Measurements from ENCODE around the gene OTOG. TPM values are rescaled to one million over a fixed set of nuclear protein-coding genes. Genes with fewer than 3 reads are reported as not detected.
"Not testable (repeated sequence)": the region's sequence is repeated elsewhere in the genome, so short reads cannot be mapped to it uniquely, and the experiment has no call there.

Gene OTOG
- total RNA-seq, 1 experiment from 2014 or later: not detected

DNA sequence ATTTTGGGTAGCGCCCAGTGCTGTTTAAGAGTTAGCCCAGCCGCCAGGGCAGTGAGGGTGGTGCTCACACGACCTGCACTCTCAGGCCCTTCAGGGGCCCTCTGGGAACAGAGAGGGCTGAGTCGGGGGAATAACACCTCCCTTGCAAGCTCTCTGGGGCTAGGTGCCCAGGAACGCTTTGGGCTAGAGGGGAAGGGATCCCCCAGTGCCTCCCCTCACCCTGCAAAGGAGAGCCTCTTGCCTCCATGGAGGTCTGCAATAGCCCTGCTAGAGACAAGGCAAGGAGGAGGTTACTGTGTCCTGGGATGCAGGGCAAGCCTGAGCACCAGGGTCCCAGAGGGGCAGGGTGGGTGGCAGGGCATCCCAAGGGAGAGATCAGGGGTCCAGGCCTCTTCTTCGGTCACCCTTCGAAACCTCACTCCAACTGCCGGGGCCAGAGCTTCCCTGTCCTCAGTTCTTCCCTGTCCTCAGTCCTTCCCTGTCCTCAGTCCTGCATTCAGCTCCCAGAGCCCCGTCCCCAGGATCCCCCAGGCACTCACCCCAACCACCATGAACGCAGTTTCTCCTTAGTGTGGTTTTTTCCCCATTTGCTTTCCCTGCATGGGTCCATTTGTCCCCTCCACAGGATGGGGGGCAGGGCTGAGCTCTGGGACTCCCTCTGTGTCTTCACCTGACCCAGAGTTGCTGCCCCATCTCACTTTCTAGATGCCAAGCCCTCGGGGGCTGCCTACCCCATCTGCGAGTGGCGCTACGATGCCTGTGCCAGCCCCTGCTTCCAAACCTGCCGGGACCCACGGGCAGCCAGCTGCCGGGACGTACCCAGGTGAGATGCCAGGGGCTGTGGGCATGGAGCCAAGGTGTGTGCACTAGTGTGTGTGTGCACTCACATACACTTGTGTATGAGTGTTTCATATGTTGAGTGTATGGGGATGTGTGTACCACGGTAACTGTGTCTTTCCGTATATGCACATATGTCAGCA lies 60.8 kb downstream of the OTOG start:
- Histone ChIP-seq H3K36me3 (no peaks in the 10 kb centered on the region), H3K4me1 (replicated peaks) (no peaks in the 10 kb centered on the region), H3K27me3 (replicated peaks) (peaks cover 25% of the 10 kb centered on the region), H3K9me3 (replicated peaks) (no peaks in the 10 kb centered on the region), H3K4me3 (no peak overlapping the region), H3K27ac (no peak overlapping the region)
- DNase-seq (ENCODE audit: low read depth in 1 of 2, low spot score in 2 of 2): peak in 1 of 2 experiments; percentile 47

DNA sequence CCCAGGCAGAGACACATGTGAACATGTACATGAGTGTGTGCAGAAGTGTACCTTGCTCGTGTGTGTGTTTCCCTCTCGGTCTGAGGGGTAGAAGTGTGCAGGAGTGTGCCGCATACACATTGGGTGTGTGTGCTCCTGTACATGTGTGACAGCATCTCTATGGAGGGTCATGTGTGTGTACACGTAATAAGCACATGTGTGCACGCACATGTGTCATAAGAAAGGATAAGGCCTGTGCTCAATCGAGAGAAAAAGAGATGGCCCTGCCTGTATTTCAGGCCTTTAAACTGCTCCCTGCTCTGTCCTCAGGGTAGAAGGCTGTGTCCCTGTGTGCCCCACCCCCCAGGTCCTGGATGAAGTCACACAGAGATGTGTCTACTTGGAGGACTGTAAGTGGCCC lies 61.8 kb downstream of the OTOG start:
- no peaks in the 10 kb centered on the region for H3K36me3 ChIP-seq
- H3K27me3 ChIP-seq (replicated peaks): peaks cover 24% of the 10 kb centered on the region
- no peak for DNase-seq (ENCODE audit: low read depth in 1 of 2, low spot score in 2 of 2)
- no peaks in the 10 kb centered on the region for H3K4me1 ChIP-seq (replicated peaks)
- no peak overlapping the region for H3K4me3 ChIP-seq
- no peak overlapping the region for H3K27ac ChIP-seq
- H3K9me3 ChIP-seq (replicated peaks): no peaks in the 10 kb centered on the region

DNA sequence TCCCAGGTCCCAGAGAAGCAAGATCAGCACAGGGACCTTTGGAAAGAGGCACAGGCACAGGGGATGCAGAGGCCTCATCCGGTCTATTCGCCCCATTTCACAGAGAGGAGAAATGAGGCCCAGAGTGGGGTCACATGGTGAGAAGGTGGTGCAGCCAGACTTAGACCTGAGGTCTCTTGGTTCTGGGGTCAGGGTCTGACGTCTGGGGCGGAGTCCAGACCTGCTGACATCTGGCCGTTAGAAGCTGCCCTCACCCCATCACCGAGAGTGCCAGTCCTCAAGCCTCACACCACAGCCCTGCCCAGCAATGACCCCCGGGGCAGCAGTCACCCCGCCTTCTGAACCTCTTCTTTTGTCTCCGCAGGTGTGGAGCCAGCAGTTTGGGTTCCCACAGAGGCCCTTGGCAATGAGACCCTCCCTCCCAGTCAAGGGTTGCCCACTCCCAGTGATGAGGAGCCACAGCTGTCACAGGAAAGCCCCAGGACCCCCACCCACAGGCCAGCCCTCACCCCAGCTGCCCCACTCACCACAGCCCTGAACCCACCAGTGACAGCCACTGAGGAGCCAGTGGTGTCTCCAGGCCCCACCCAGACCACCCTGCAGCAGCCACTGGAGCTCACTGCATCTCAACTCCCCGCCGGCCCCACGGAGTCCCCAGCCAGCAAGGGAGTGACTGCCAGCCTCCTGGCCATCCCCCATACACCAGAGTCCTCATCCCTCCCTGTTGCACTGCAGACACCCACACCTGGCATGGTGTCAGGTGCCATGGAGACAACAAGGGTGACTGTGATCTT lies 62.4 kb downstream of the OTOG start:
- Histone ChIP-seq H3K27ac (no peak overlapping the region), H3K36me3 (no peaks in the 10 kb centered on the region), H3K9me3 (replicated peaks) (no peaks in the 10 kb centered on the region), H3K4me1 (replicated peaks) (no peaks in the 10 kb centered on the region), H3K27me3 (replicated peaks) (peaks cover 23% of the 10 kb centered on the region), H3K4me3 (no peak overlapping the region)
- no peak for DNase-seq (ENCODE audit: low read depth in 1 of 2, low spot score in 2 of 2)

DNA sequence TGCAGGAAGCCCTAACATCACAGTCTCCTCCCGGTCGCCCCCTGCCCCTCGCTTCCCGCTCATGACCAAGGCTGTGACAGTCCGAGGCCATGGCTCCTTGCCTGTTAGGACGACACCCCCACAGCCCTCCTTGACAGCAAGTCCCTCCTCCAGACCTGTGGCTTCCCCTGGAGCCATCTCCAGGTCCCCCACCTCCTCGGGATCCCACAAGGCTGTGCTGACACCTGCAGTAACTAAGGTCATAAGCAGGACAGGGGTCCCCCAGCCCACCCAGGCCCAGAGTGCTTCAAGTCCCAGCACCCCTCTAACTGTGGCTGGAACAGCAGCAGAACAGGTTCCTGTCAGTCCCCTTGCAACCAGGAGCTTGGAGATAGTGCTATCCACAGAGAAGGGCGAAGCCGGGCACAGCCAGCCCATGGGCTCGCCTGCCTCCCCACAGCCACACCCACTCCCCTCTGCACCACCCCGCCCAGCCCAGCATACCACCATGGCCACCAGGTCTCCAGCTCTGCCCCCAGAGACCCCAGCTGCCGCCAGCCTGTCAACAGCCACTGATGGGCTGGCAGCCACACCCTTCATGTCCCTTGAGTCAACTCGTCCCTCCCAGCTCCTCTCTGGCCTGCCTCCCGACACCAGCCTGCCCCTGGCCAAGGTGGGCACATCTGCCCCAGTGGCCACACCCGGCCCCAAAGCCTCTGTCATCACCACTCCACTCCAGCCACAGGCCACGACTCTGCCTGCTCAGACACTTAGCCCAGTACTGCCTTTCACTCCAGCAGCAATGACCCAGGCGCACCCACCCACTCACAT lies 63.2 kb downstream of the OTOG start:
- DNase-seq (ENCODE audit: low read depth in 1 of 2, low spot score in 2 of 2): no peak
- Histone ChIP-seq H3K9me3 (replicated peaks) (no peaks in the 10 kb centered on the region), H3K27ac (no peak overlapping the region), H3K4me1 (replicated peaks) (no peaks in the 10 kb centered on the region), H3K36me3 (no peaks in the 10 kb centered on the region), H3K4me3 (no peak overlapping the region), H3K27me3 (replicated peaks) (peaks cover 31% of the 10 kb centered on the region)

DNA sequence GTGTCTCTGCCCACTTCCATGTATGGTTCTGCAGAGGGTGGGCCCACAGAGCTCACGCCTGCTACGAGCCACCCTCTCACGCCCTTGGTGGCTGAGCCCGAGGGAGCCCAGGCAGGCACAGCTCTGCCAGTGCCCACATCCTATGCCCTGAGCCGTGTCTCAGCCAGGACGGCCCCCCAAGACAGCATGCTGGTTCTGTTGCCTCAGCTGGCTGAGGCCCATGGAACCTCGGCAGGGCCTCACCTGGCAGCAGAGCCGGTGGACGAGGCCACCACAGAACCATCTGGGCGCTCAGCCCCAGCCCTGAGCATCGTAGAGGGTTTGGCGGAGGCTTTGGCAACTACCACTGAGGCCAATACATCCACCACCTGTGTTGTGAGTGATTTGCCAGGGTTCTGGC lies 64.0 kb downstream of the OTOG start:
- no peaks in the 10 kb centered on the region for H3K4me1 ChIP-seq (replicated peaks)
- H3K27me3 ChIP-seq (replicated peaks): peaks cover 32% of the 10 kb centered on the region
- no peak overlapping the region for H3K27ac ChIP-seq
- DNase-seq (ENCODE audit: low read depth in 1 of 2, low spot score in 2 of 2): no peak
- H3K36me3 ChIP-seq: no peaks in the 10 kb centered on the region
- no peaks in the 10 kb centered on the region for H3K9me3 ChIP-seq (replicated peaks)
- H3K4me3 ChIP-seq: no peak overlapping the region

DNA sequence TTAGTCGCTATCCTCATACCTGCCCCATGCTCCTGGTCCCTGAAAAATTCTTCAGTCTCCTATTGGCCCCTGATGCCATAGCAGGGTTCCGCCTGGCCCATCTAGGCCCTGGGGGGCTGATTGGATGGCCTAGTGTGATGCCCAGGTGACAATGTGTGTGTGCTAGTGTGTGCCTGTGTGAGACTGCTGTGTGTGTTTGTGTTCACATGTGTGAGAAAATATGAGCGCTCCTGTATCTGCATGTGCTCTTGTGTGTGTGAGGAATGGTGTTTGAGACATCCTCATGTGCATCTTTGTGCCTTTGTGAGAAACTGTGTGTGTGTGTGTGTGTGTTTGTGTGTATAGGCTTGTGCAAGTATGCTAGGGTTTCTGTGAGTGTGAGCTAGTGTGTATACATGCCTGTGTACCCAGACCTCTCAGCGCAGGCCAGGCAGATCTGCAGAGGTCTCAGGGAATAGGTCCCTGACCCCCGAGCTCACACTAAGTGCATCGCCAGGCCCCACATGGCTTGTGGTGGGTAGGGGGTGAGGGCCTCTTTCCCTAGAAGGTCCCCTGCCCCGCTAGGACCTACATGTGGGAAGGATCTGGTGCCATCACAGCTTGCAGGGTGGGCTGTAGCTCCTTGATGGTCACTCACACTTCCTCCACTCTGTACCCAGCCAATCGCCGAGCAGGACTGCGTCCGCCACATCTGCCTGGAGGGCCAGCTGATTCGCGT lies 64.6 kb downstream of the OTOG start:
- no peaks in the 10 kb centered on the region for H3K36me3 ChIP-seq
- H3K4me3 ChIP-seq: no peak overlapping the region
- H3K27me3 ChIP-seq (replicated peaks): peaks cover 30% of the 10 kb centered on the region
- no peaks in the 10 kb centered on the region for H3K9me3 ChIP-seq (replicated peaks)
- no peak for DNase-seq (ENCODE audit: low read depth in 1 of 2, low spot score in 2 of 2)
- H3K27ac ChIP-seq: no peak overlapping the region
- no peaks in the 10 kb centered on the region for H3K4me1 ChIP-seq (replicated peaks)

DNA sequence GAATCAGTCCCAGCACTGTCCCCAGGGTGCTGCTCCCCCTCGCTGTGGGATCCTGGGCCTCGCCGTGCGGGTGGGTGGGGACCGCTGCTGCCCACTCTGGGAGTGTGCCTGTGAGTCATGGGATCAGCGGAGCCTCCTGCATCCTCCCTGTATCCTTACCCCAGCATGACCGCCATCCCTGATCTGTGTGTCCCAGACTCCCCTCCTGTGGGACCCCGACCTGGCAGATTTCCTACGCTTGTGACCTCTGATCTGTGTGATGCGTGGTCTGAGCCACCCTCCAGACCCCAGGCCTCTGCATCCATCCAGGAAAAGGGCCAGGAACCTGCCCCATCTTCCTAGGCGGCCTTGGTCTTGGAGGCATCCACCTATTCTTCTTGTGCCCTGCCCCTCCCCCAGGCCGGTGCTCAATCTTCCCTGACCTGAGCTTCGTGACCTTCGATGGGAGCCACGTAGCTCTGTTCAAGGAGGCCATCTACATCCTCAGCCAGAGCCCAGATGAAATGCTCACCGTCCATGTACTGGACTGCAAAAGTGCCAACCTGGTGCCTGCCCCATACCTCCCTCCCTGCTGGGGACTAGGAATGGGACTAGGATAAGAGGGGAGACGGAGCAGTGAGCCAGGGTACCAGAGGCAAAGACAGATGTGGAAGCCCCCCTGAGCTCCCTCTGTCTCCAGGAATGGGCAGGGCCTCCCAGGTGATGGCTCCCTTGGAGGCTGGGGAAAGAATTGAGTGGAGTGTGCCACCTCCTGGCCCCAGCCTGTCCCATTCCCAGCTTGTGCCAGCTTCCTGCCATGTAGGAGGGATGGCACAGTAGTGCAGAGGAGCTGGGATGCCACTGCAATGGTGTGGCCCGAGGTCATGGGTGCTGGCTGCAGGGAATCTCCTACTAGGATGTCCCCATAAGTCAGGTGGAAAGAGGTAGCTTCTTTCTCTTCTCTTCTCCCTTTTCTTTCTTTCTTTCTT lies 65.4 kb downstream of the OTOG start:
- H3K9me3 ChIP-seq (replicated peaks): no peaks in the 10 kb centered on the region
- H3K27me3 ChIP-seq (replicated peaks): peaks cover 23% of the 10 kb centered on the region
- no peaks in the 10 kb centered on the region for H3K36me3 ChIP-seq
- no peak for DNase-seq (ENCODE audit: low read depth in 1 of 2, low spot score in 2 of 2)
- no peak overlapping the region for H3K27ac ChIP-seq
- H3K4me1 ChIP-seq (replicated peaks): no peaks in the 10 kb centered on the region
- no peak overlapping the region for H3K4me3 ChIP-seq

DNA sequence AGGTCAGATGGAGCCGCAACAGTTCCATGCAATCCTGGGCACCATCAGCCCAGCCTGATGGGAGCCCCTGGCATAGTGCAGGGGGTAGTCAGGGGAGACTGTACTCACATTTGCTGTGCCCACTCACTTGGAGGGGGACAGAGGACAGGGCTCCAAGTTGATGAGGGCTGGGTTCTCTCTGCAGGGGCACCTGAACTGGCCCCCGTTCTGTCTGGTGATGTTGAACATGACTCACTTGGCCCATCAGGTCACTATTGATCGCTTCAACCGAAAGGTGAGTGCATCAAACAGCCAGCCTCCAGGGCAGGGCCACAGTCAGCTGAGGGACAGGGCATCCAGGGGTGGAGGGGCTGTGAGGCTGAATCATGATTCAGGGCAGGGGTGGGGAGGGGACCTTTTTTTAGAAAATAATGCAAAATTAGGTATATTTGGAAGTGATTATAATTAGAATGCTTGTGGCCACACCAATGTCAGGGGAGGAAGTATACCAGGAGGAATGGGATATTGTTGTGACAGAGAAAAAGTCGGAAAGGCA lies 66.4 kb downstream of the OTOG start:
- Histone ChIP-seq H3K4me1 (replicated peaks) (no peaks in the 10 kb centered on the region), H3K9me3 (replicated peaks) (no peaks in the 10 kb centered on the region), H3K27ac (no peak overlapping the region), H3K4me3 (no peak overlapping the region), H3K36me3 (no peaks in the 10 kb centered on the region), H3K27me3 (replicated peaks) (peaks cover 23% of the 10 kb centered on the region)
- DNase-seq (ENCODE audit: low read depth in 1 of 2, low spot score in 2 of 2): no peak

DNA sequence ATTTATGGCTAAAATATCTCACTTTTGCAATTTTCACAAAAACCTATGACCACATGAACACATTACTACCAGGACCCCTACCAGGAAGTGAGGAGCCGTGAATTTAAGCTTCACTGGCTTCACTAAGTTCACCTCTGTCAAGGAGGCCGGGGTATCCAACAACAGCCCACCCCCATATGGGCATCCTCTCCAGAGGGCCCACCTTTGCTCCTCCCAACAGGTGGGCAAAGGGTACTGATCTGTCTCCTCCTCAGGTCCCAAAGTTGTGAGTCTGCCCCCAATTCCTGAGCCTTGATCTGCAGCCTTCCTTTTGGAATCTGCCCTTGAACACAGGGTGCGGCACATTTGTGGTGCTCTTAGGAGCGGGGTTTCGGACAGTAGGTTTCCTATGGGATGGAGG lies 66.9 kb downstream of the OTOG start:
- Histone ChIP-seq H3K4me1 (replicated peaks) (no peaks in the 10 kb centered on the region), H3K27ac (no peak overlapping the region), H3K9me3 (replicated peaks) (no peaks in the 10 kb centered on the region), H3K27me3 (replicated peaks) (peaks cover 23% of the 10 kb centered on the region), H3K36me3 (no peaks in the 10 kb centered on the region), H3K4me3 (no peak overlapping the region)
- DNase-seq (ENCODE audit: low read depth in 1 of 2, low spot score in 2 of 2): no peak

DNA sequence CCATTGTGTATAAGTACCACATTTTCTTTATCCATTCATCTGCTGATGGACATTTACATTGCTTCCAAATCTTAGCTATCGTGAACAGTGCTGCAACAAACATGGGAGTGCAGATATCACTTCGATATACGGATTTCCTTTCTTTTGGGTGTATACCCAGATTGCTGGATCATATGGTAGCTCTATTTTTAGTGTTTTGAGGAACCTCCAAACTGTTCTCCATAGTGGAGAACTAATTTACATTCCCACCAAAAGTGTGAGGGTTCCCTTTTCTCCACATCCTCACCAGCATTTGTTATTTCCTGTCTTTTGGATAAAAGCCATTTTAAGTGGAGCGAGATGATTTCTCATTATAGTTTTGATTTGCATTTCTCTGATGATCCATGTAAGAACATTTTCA lies 75.7 kb downstream of the OTOG start:
- not testable (repeated sequence) for DNase-seq (ENCODE audit: low read depth in 1 of 2, low spot score in 2 of 2); H3K4me3 ChIP-seq; H3K27ac ChIP-seq; H3K4me1 ChIP-seq (replicated peaks); H3K9me3 ChIP-seq (replicated peaks); H3K36me3 ChIP-seq
- peaks cover 11% of the 10 kb centered on the region for H3K27me3 ChIP-seq (replicated peaks)

DNA sequence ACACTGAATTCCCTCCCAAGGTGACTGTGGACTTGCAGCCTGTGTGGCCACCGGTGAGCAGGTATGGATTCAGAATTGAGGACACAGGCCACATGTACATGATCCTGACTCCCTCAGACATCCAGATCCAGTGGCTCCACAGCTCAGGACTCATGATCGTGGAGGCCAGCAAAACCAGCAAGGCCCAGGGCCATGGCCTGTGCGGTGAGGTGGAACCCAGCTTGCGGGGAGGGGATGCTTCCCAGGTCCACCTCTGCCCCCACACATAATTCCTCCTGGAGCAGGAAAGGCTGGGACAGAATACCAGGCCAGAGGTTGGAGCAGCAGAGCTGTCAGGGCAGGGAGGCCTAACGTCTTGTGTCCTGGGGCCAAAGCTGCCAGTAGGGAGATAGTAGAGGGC lies 82.1 kb downstream of the OTOG start:
- H3K4me1 ChIP-seq (replicated peaks): no peaks in the 10 kb centered on the region
- H3K9me3 ChIP-seq (replicated peaks): no peaks in the 10 kb centered on the region
- DNase-seq (ENCODE audit: low read depth in 1 of 2, low spot score in 2 of 2): no peak
- no peaks in the 10 kb centered on the region for H3K36me3 ChIP-seq
- no peak overlapping the region for H3K4me3 ChIP-seq
- no peak overlapping the region for H3K27ac ChIP-seq
- peaks cover 38% of the 10 kb centered on the region for H3K27me3 ChIP-seq (replicated peaks)

DNA sequence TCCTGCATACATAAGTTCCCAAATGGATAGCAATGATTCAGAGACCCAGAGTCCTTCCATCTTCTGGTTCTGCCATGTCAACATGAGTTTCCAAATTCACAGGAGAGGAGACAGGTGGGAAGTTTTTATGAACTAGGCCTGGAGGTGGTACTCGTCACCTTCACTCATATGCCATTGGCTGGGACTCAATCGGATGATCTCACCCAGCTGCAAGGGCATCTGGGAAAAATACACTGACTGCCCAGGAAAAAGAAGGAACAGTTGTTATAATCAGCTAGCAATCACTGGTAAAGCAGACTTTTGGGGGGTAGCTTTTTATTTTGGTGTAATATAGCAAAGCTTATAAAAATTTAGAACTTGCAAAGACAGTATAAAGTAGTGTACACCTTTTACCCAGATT lies 83.9 kb downstream of the OTOG start:
- Histone ChIP-seq H3K27me3 (replicated peaks) (peaks cover 29% of the 10 kb centered on the region), H3K9me3 (replicated peaks) (no peaks in the 10 kb centered on the region), H3K4me3 (no peak overlapping the region), H3K4me1 (replicated peaks) (no peaks in the 10 kb centered on the region), H3K36me3 (no peaks in the 10 kb centered on the region), H3K27ac (no peak overlapping the region)
- DNase-seq (ENCODE audit: low read depth in 1 of 2, low spot score in 2 of 2): no peak
